HG03354 (cell line): ENCODE results near the gene OVOL1.

Experiments used
- ATAC-seq: cut with Tn5 transposase; IDR thresholded peaks from one replicate; pipeline ENCODE4 v1.9.1; 2021; ENCODE audit warnings: mild to moderate bottlenecking; ENCODE audit not compliant: unreplicated experiment, poor library complexity, severe bottlenecking

OVOL1 gene

GRCh38 chr11:65790104-65790901 lies 3.4 kb downstream of the OVOL1 start:
- ATAC-seq, result no peak

- no peak for ATAC-seq
Observed at GRCh38 chr11:65790902-65791650, 4.2 kb downstream of the OVOL1 start.

- ATAC-seq, result peak; percentile 82
Observed at GRCh38 chr11:65791719-65792213, 4.9 kb downstream of the OVOL1 start.

GRCh38 chr11:65792456-65792855 lies 5.6 kb downstream of the OVOL1 start:
- ATAC-seq, result no peak

GRCh38 chr11:65793144-65793581 lies 6.3 kb downstream of the OVOL1 start:
- no peak for ATAC-seq

- ATAC-seq, result no peak
Observed at GRCh38 chr11:65793625-65794400, 7.0 kb downstream of the OVOL1 start.

GRCh38 chr11:65794570-65795510 lies 8.0 kb downstream of the OVOL1 start:
- ATAC-seq, result no peak

GRCh38 chr11:65796726-65797601 lies 10.1 kb downstream of the OVOL1 start:
- ATAC-seq, result no peak

- ATAC-seq, result no peak
Observed at GRCh38 chr11:65797711-65798110, 10.8 kb downstream of the OVOL1 start.

- ATAC-seq, result no peak
Observed at GRCh38 chr11:65798882-65799281, 12.0 kb downstream of the OVOL1 start.

GRCh38 chr11:65801153-65801987 lies 14.5 kb downstream of the OVOL1 start:
- no peak for ATAC-seq

GRCh38 chr11:65802841-65803240 lies 16.0 kb downstream of the OVOL1 start:
- ATAC-seq, result no peak

GRCh38 chr11:65803797-65804492 lies 17.1 kb downstream of the OVOL1 start:
- ATAC-seq, result no peak

- ATAC-seq, result no peak
Observed at GRCh38 chr11:65806979-65807378, 20.1 kb downstream of the OVOL1 start.

GRCh38 chr11:65808744-65809341 lies 22.0 kb downstream of the OVOL1 start:
- no peak for ATAC-seq

- no peak for ATAC-seq
Observed at GRCh38 chr11:65809496-65809895, 22.6 kb downstream of the OVOL1 start.
